ENCODE data around the gene ASTN1.

ASTN1 gene

GRCh38 chr1:176831150-176831549 lies 333.4 kb downstream of the ASTN1 start:
- no peaks in the 10 kb centered on the region for H3K36me3 ChIP-seq (ENCODE audit: control insufficient read depth, insufficient read depth, low read length)
- DNase-seq (ENCODE audit: extremely low read depth, insufficient read length) = no peak
- no peak overlapping the region for H3K4me3 ChIP-seq (replicated peaks; ENCODE audit: low read depth, low read length)
- TF ChIP-seq, protein P1, sequence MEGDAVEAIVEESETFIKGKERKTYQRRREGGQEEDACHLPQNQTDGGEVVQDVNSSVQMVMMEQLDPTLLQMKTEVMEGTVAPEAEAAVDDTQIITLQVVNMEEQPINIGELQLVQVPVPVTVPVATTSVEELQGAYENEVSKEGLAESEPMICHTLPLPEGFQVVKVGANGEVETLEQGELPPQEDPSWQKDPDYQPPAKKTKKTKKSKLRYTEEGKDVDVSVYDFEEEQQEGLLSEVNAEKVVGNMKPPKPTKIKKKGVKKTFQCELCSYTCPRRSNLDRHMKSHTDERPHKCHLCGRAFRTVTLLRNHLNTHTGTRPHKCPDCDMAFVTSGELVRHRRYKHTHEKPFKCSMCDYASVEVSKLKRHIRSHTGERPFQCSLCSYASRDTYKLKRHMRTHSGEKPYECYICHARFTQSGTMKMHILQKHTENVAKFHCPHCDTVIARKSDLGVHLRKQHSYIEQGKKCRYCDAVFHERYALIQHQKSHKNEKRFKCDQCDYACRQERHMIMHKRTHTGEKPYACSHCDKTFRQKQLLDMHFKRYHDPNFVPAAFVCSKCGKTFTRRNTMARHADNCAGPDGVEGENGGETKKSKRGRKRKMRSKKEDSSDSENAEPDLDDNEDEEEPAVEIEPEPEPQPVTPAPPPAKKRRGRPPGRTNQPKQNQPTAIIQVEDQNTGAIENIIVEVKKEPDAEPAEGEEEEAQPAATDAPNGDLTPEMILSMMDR (IDR thresholded peaks at IDR 0.05; ENCODE audit: insufficient read depth, low read length, poor library complexity, severe bottlenecking) = no peak
- no peaks in the 10 kb centered on the region for H3K27me3 ChIP-seq (replicated peaks; ENCODE audit: control insufficient read depth, insufficient read depth, low read length)

DNA sequence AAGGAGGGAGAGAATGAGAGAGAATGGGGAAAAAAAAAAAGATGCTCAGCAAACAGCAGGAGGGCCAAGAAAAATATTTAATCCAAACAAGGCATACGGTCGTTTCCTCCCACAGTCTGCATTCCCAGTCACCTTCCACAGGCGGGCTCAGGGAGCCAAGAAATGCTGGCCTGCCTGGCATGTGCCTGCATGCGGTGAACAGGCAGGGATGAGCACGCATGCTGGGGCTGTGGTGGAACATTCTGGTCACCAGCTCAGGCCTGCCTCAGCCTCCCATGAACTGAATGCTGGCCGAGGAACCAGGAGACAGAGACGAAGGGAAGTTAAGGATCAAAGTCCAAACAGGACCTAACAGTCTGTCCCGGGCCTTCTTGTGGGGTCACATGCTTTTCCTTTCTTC lies 335.3 kb downstream of the ASTN1 start:
- no peaks in the 10 kb centered on the region for H3K36me3 ChIP-seq (ENCODE audit: control insufficient read depth, insufficient read depth, low read length)
- TF ChIP-seq, protein P1 (IDR thresholded peaks at IDR 0.05; ENCODE audit: insufficient read depth, low read length, poor library complexity, severe bottlenecking) = no peak
- H3K27me3 ChIP-seq (replicated peaks; ENCODE audit: control insufficient read depth, insufficient read depth, low read length) = no peaks in the 10 kb centered on the region

GRCh38 chr1:176826265-176826664 lies 338.2 kb downstream of the ASTN1 start:
- Histone ChIP-seq H3K4me3 (replicated peaks; ENCODE audit: low read depth, low read length) (no peak overlapping the region), H3K27me3 (replicated peaks; ENCODE audit: control insufficient read depth, insufficient read depth, low read length) (no peaks in the 10 kb centered on the region), H3K36me3 (ENCODE audit: control insufficient read depth, insufficient read depth, low read length) (no peaks in the 10 kb centered on the region)
- DNase-seq (ENCODE audit: extremely low read depth, insufficient read length) = no peak
- TF ChIP-seq, protein P1 (IDR thresholded peaks at IDR 0.05; ENCODE audit: insufficient read depth, low read length, poor library complexity, severe bottlenecking) = no peak

More for the DNA sequence above, 335.3 kb downstream of the ASTN1 start:
- DNase-seq (ENCODE audit: extremely low read depth, insufficient read length) = no peak
- H3K4me3 ChIP-seq (replicated peaks; ENCODE audit: low read depth, low read length) = no peak overlapping the region

- H3K4me3 ChIP-seq (replicated peaks; ENCODE audit: low read depth, low read length) = no peak overlapping the region
- no peaks in the 10 kb centered on the region for H3K36me3 ChIP-seq (ENCODE audit: control insufficient read depth, insufficient read depth, low read length)
- no peak for DNase-seq (ENCODE audit: extremely low read depth, insufficient read length)
- no peaks in the 10 kb centered on the region for H3K27me3 ChIP-seq (replicated peaks; ENCODE audit: control insufficient read depth, insufficient read depth, low read length)
- TF ChIP-seq, protein P1 (IDR thresholded peaks at IDR 0.05; ENCODE audit: insufficient read depth, low read length, poor library complexity, severe bottlenecking) = no peak
Measured at GRCh38 chr1:176820391-176821031, 344.0 kb downstream of the ASTN1 start.

DNA sequence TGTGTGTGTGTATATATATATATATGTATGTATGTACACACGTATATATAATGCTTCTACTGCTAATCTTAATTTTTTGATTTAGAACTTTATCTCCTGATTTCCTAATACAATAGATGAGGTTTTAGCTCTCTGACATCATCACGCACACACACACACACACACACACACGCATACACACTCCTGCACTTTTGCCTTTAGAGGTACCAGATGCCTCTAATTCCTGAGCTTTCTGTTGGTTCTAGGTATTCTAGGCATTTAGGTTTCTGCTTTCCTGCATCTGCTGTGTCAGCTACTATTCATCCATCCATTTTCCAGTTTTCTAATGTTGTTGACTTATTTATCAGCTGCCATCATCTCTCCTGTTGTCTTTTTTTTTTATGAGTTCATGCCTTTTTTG lies 348.3 kb downstream of the ASTN1 start:
- Histone ChIP-seq H3K27me3 (replicated peaks; ENCODE audit: control insufficient read depth, insufficient read depth, low read length) (no peaks in the 10 kb centered on the region), H3K36me3 (ENCODE audit: control insufficient read depth, insufficient read depth, low read length) (no peaks in the 10 kb centered on the region), H3K4me3 (replicated peaks; ENCODE audit: low read depth, low read length) (no peak overlapping the region)
- TF ChIP-seq, protein P1 (IDR thresholded peaks at IDR 0.05; ENCODE audit: insufficient read depth, low read length, poor library complexity, severe bottlenecking) = no peak
- no peak for DNase-seq (ENCODE audit: extremely low read depth, insufficient read length)

DNA sequence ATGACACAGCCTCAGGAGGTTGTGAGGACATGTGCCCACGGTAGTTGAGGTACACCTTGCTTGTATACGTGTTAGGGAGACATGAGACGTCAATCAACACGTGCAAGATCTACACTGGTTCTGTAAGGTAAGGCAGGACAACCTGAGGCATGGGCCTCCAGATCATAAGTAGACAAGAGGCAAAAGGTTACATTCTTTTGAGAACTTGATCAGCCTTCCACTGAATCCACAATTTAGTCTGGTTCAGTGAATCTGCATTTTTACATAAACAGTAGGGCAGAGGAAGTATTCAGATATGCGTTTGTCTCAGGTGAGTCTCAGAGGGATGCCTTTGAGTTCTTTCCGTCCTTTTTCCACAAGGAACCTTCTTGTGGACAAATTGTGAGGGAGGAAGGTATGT lies 348.9 kb downstream of the ASTN1 start:
- H3K27me3 ChIP-seq (replicated peaks; ENCODE audit: control insufficient read depth, insufficient read depth, low read length) = no peaks in the 10 kb centered on the region
- TF ChIP-seq, protein P1 (IDR thresholded peaks at IDR 0.05; ENCODE audit: insufficient read depth, low read length, poor library complexity, severe bottlenecking) = no peak
- no peak for DNase-seq (ENCODE audit: extremely low read depth, insufficient read length)

More for the DNA sequence above, 348.9 kb downstream of the ASTN1 start:
- no peak overlapping the region for H3K4me3 ChIP-seq (replicated peaks; ENCODE audit: low read depth, low read length)
- no peaks in the 10 kb centered on the region for H3K36me3 ChIP-seq (ENCODE audit: control insufficient read depth, insufficient read depth, low read length)

All from GM06990 (cell line).